ENCODE results near the gene PTCD3. TPM values are rescaled to one million over a fixed set of nuclear protein-coding genes. Genes with fewer than 3 reads are reported as not detected.

The PTCD3 gene
- total RNA-seq, 1 donor from 2014 or later: 127 TPM

DNA sequence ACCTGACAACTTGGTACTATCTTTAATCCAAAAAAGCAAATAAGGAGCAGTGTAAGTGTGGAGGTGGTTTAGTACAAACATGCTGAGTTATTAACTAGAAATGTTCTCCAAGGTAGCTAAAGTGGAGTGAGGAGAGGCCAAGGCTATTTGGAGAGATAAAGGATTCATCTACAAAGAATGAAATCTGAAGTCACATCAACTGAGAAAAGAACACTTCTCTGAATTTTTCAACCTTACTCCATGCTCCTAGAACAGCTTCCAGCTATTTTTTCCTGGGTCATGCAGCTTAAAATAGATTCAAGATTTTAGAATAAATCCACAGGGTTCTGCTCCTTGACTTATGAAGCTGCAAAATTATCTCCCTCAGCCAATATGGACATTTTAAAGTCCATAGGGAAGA is 70.6 kb downstream of the PTCD3 start:
- ATAC-seq (no peak), DNase-seq (ENCODE audit: missing footprints) (no peak)
- intact Hi-C loops (cut with DNase I): loop anchor here (5.0 kb wide), 1 partner anchor 39 kb away; no protein-coding TSS in a partner anchor

DNA sequence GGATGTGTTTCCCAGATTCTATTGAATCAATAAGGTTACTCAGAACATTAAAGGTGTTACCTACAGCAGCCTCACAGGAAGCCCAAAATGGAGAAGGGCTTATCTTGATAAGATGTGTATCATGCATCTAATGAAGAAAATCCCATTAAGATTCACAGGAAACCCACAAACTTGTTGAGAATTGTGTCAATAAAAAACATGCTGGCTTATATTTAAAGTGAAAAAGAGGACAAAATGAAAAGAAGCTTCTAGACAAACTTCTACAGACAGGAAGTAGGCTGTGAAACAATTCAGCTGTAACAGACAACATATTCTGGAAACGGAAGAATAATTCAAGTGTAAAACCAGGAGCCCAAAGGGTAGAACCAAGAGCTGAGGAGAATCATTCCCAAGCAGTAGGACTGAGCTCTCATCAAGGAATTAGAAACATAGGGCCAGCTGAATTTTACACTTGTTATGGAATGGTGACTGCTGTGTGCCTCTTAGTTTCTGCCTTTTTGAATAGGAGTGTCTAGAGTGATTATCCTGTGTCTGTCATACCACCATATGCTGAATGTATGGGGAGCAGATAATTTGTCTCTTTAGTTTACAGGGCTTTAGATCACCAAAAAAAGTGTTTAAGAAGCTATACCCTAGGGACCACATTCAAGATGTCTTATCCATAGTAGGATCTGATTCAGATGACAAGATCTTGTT is 79.6 kb downstream of the PTCD3 start:
- intact Hi-C loops (cut with DNase I): no loop called here
- no peak for ATAC-seq
- no peak for DNase-seq (ENCODE audit: missing footprints)

DNA sequence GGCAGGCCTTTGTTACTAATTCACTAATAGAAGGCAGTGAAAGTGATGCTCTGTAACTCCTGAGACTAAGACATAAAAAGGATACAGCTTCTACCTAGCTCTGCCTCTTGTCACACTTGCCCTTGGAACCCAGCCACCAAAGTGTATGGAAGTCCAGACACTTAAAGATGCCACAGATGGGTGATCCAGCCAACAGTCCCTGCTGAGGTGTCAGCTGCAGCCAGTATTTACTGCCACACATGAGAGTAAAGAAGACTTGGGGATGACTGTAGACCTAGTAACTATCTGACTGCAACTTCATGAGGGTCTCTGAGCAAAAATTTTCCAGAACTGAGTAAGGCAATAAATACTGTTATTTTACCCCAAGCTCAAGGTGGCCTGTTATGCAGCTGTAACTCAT is 80.4 kb downstream of the PTCD3 start:
- ATAC-seq: no peak
- intact Hi-C loops (cut with DNase I): no loop called here
- DNase-seq (ENCODE audit: missing footprints): no peak

DNA sequence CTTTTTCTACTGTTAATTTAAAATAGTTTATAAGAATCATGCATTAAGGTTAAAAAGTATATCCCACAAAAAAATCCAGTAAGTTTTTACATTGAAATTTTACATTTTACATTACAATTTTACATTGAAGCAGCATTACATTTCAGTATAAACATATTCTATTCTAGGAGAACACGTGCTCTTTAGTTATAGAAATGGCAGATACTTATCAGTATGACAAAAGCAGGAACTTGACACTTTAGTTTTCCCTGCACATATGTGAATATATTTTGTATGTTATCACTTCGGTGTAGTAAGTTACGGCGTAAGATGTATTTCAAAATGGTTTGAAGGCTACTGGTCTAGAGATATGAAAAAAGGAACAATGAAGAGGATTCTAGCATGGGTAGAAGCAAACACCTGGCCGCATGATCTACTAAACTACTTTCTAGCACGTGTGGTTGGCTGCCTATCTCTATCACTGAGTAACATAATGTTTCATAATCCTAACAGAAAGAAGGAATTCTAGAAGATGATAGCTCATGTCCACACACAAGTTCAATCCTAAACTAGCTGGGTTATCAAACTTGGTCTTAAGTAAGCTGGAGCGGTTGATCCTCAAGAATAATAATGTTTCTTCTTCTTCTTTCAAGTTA is 83.9 kb downstream of the PTCD3 start:
- intact Hi-C loops (cut with DNase I): loop anchor here (10.0 kb wide), 1 partner anchor 555 kb away; no protein-coding TSS in a partner anchor
- no peak for ATAC-seq
- DNase-seq (ENCODE audit: missing footprints): no peak

Other genes starting within 250 kb of the PTCD3 start
- gene ST3GAL5, start 217.2 kb upstream of the PTCD3 start, total RNA-seq: 6.8 TPM
- 12.8 TPM for gene POLR1A, start 349 bp upstream of the PTCD3 start, total RNA-seq
- 287 TPM for gene IMMT, start 89.2 kb downstream of the PTCD3 start, total RNA-seq
- 96.9 TPM for gene MRPL35, start 93.2 kb downstream of the PTCD3 start, total RNA-seq
- gene REEP1, start 231.4 kb downstream of the PTCD3 start, total RNA-seq: 23.6 TPM